Keratinocyte (primary cell): Measurements from ENCODE around the gene PRKCA.

ENCODE experiments used
- CTCF ChIP-seq, 3 experiments: IDR thresholded peaks in 1 of 3; conservative IDR thresholded peaks in 1 of 3; optimal IDR thresholded peaks in 1 of 3; 2 replicates in 2 of 3; 3 replicates in 1 of 3; pipeline versions ENCODE3 to v1.5.1; 2011; ENCODE audit warnings: low read length in 3 of 3, mild to moderate bottlenecking in 3 of 3, moderate library complexity in 2 of 3, control low read depth in 1 of 3, inconsistent platforms in 1 of 3; ENCODE audit not compliant: insufficient read depth in 2 of 3; ENCODE audit errors: extremely low read depth in 1 of 3
- EZH2 ChIP-seq: IDR thresholded peaks from one replicate; pipeline ENCODE4 v1.6.1; 2012; ENCODE audit warnings: inconsistent platforms, mild to moderate bottlenecking, low read length, moderate library complexity

- TF ChIP-seq CTCF (optimal IDR thresholded peaks at IDR 0.05 in 1 of 3, IDR thresholded peaks at IDR 0.05 in 1 of 3, conservative IDR thresholded peaks at IDR 0.05 in 1 of 3; ENCODE audit: extremely low read depth in 1 of 3, insufficient read depth in 2 of 3, low read length in 3 of 3) (no peak), EZH2 (no peak)
Observed at GRCh38 chr17:66783656-66784381, 481.4 kb downstream of the PRKCA start.
